Mesenchymal stem cell (in vitro differentiated cells and primary cell): ENCODE measurements around the gene CCDC85B.

Source experiments
- DNase-seq: peaks from one replicate; pipeline ENCODE4 v3.0.0-alpha.2; 2013
- H2AFZ ChIP-seq: one replicate; pipeline ENCODE4 v1.6.1; 2013; ENCODE audit warnings: low read depth, mild to moderate bottlenecking, control low read depth, inconsistent platforms, low read length, moderate library complexity
- H2AK5ac ChIP-seq: 2 replicates; pipeline ENCODE4 v1.6.1; 2013; ENCODE audit warnings: low read length, moderate library complexity, mild to moderate bottlenecking, inconsistent platforms; ENCODE audit not compliant: severe bottlenecking
- H2BK120ac ChIP-seq: one replicate; pipeline ENCODE4 v1.6.1; 2013; ENCODE audit warnings: low read depth, mild to moderate bottlenecking, inconsistent platforms, low read length, moderate library complexity
- H2BK12ac ChIP-seq, 2 experiments: one replicate each; pipeline ENCODE4 v1.6.1; 2013; ENCODE audit warnings: inconsistent platforms in 2 of 2, low read length in 2 of 2, mild to moderate bottlenecking in 2 of 2, moderate library complexity in 2 of 2, control low read depth in 1 of 2
- H2BK15ac ChIP-seq: one replicate; pipeline ENCODE4 v1.6.1; 2013; ENCODE audit warnings: mild to moderate bottlenecking, low read depth, inconsistent platforms; ENCODE audit not compliant: poor library complexity, severe bottlenecking
- H2BK5ac ChIP-seq: 2 replicates; pipeline ENCODE4 v1.6.1; 2013; ENCODE audit warnings: low read depth, mild to moderate bottlenecking, low read length, control low read depth, inconsistent platforms; ENCODE audit not compliant: poor library complexity, severe bottlenecking
- H3K14ac ChIP-seq, 2 experiments: one replicate each; pipeline ENCODE4 v1.6.1; 2013; ENCODE audit warnings: inconsistent platforms in 2 of 2, low read length in 2 of 2, control low read depth in 1 of 2, mild to moderate bottlenecking in 1 of 2, moderate library complexity in 1 of 2
- H3K18ac ChIP-seq, 2 experiments: one replicate each; pipeline ENCODE4 v1.6.1; 2013; ENCODE audit warnings: inconsistent platforms in 2 of 2, low read length in 2 of 2, control low read depth in 1 of 2, low read depth in 1 of 2, mild to moderate bottlenecking in 1 of 2
- H3K23ac ChIP-seq, 2 experiments: one replicate each; pipeline ENCODE4 v1.6.1; 2013; ENCODE audit warnings: inconsistent platforms in 2 of 2, low read length in 2 of 2, mild to moderate bottlenecking in 2 of 2, moderate library complexity in 2 of 2, control low read depth in 1 of 2
- H3K27ac ChIP-seq: 2 replicates; pipeline ENCODE4 v1.5.1; 2013; ENCODE audit warnings: mild to moderate bottlenecking, moderate library complexity, low read length, control low read depth, inconsistent platforms; ENCODE audit not compliant: poor library complexity, severe bottlenecking
- H3K27me3 ChIP-seq, 2 experiments: 2 replicates each; pipeline versions ENCODE4 v1.6.1 to v1.7.0; 2013; ENCODE audit warnings: low read length in 2 of 2, mild to moderate bottlenecking in 2 of 2, moderate library complexity in 2 of 2, control low read depth in 1 of 2, inconsistent platforms in 1 of 2; ENCODE audit not compliant: control insufficient read depth in 1 of 2, insufficient read depth in 1 of 2
- H3K36me3 ChIP-seq, 2 experiments: 2 replicates each; pipeline versions ENCODE4 v1.6.1 to v1.7.0; 2013; ENCODE audit warnings: low read length in 2 of 2, control low read depth in 1 of 2, inconsistent platforms in 1 of 2, low read depth in 1 of 2, mild to moderate bottlenecking in 1 of 2; ENCODE audit not compliant: insufficient read depth in 2 of 2, control insufficient read depth in 1 of 2
- H3K4ac ChIP-seq, 2 experiments: one replicate each; pipeline ENCODE4 v1.6.1; 2013; ENCODE audit warnings: inconsistent platforms in 2 of 2, low read length in 2 of 2, mild to moderate bottlenecking in 2 of 2, moderate library complexity in 2 of 2, control low read depth in 1 of 2, low read depth in 1 of 2
- H3K4me1 ChIP-seq: 2 replicates; pipeline ENCODE4 v1.6.1; 2013; ENCODE audit warnings: low read depth, low read length, control low read depth; ENCODE audit not compliant: control insufficient read depth, insufficient read depth
- H3K4me2 ChIP-seq: 2 replicates; pipeline ENCODE4 v1.6.1; 2013; ENCODE audit warnings: low read length, mild to moderate bottlenecking, inconsistent platforms; ENCODE audit not compliant: poor library complexity, severe bottlenecking
- H3K4me3 ChIP-seq, 2 experiments: 2 replicates each; pipeline versions ENCODE4 v1.5.1 to v1.7.0; 2013; ENCODE audit warnings: low read length in 2 of 2, mild to moderate bottlenecking in 2 of 2, control low read depth in 1 of 2, low read depth in 1 of 2; ENCODE audit not compliant: insufficient read depth in 1 of 2
- H3K79me1 ChIP-seq: replicated peaks from 2 replicates; pipeline ENCODE4 v1.6.1; 2013; ENCODE audit warnings: mild to moderate bottlenecking, control low read depth, low read length, inconsistent platforms; ENCODE audit not compliant: poor library complexity, severe bottlenecking
- H3K9ac ChIP-seq: 2 replicates; pipeline ENCODE4 v1.7.0; 2013; ENCODE audit warnings: mild to moderate bottlenecking, low read length, moderate library complexity
- H3K9me3 ChIP-seq: 2 replicates; pipeline ENCODE4 v1.7.0; 2013; ENCODE audit warnings: mild to moderate bottlenecking, low read length; ENCODE audit not compliant: control insufficient read depth
- H4K8ac ChIP-seq: one replicate; pipeline ENCODE4 v1.6.1; 2013; ENCODE audit warnings: inconsistent platforms, mild to moderate bottlenecking, low read length, moderate library complexity
- H4K91ac ChIP-seq: one replicate; pipeline ENCODE4 v1.6.1; 2013; ENCODE audit warnings: mild to moderate bottlenecking, low read length, inconsistent platforms
- WGBS: methylation state at CpG from one replicate; pipeline ENCODE4 v1.1.7; 2013; ENCODE audit warnings: mixed read lengths; 5-methylcytosine and 5-hydroxymethylcytosine counted together

CCDC85B gene

DNA sequence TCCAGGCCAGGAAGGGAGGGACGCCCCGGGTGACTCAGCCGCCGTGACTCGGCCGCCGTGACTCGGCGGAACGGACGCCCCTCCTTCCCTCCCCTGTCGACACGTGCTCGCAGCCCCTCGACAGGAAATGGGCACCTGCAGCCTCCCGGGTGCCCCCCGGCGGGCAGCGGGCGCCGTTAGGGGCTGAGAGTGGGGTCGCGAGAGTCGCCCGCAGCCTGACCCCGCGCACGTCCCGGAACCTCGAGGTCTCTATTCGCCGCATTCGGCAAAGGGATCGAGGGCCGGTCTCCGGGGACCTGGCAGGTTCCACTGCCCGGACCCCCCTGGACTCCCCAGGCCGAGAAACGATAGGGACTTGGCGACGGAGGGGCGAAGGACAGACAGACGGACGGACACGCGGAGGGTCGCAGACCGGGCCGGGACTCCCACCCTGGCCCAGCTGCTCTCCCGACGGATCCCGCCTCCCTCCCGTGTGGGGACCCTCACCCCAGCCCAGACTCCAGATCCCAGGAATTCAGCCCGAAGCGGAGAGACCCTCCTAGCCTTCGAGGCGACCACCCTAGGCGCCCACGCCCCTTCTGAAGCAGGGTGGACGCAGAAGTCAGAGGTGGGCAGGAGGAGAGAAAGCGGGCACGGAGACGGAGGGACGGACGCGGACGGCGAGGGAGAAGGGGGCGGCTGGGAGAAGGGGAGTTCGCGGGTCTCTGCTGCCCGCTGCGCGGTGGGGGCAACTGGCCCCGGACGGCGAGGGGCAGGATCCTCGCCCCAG is 9.1 kb downstream of the CCDC85B start:
- Histone ChIP-seq H3K27ac (peak overlapping the region; percentile 94), H3K4me1 (peaks cover 43% of the 10 kb centered on the region), H2BK15ac (peak overlapping the region; percentile 73), H4K8ac (peak overlapping the region; percentile 84), H2AFZ (peak overlapping the region; percentile 39), H2AK5ac (peak overlapping the region; percentile 57), H3K4me2 (peak overlapping the region; percentile 92), H3K27me3 (no peaks in the 10 kb centered on the region), H4K91ac (peak overlapping the region; percentile 83), H3K14ac (peak overlapping the region in 1 of 2 experiments; percentile 94), H2BK12ac (peak overlapping the region; percentile 38 to 95), H3K9ac (peak overlapping the region; percentile 100), H3K9me3 (no peaks in the 10 kb centered on the region), H3K18ac (peak overlapping the region; percentile 78 to 95), H3K4me3 (peak overlapping the region; percentile 80 to 98), H3K4ac (peak overlapping the region; percentile 80 to 91), H2BK120ac (peak overlapping the region; percentile 82), H3K23ac (peak overlapping the region in 1 of 2 experiments; percentile 97), H3K79me1 (peaks cover 2% of the 10 kb centered on the region), H2BK5ac (peak overlapping the region; percentile 95), H3K36me3 (peaks cover 23 to 30% of the 10 kb centered on the region in 2 experiments)
- DNase-seq = peak; percentile 88
- under 1% methylated on average over 66 of the region's 78 CpGs for WGBS

DNA sequence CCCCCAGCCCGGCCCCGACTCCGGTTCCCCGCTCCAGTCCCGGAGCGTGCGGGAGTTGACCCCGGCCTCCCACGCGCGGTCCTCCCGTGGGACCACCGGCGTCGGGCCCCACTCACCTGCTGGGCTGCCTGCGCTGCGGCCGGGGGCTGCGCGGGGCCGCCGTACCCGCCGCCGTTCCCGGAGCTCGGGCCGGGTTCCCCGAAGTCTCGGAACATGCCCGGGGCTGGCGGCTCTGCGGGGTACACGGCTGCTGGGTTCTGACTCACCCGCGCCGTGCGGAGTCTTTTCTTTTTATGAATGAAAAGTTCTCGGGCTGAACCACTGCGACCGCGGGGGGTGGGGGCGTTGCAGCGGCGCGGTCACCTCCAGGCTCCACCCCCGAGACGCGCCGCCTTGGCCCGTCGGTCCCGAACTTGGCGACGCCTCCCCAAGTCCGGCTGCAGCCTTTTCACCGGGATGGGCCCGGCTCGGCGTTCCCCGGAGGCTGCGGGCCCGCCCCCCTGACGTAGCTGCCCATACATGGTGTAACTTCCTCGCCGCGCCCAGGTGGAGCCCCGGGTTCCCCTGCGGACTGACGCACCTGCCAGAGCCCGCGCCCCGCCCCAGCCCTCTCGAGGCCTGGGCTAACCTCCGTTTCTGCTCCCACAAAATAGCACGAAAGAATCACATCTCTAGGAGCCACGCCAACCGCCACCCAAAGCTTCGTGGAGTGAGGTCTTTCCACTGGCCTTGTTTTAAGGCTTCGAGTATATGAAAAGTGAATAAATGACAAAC is 9.8 kb downstream of the CCDC85B start, which contains the start of gene FOSL1:
FOSL1 (minus strand) TSS at position 264 of the 774 bp plus-strand sequence; CDS start at position 215, 49 bp downstream.
- DNase-seq = peak; percentile 97

DNA sequence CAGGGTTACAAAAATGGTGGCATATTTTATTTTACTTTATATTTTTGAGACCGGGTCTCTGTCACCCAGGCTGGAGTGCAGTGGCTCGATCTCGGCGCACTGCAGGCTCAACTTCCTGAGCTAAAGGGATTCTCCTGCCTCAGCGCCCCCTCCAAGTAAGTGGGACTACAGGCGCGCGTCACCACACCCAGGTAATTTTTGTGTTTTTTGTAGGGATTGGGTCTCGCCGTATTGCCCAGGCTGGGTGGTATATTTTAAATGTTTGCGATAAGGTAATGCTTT is 10.4 kb downstream of the CCDC85B start:
- H3K4me1 ChIP-seq = peaks cover 40% of the 10 kb centered on the region
- 83% methylated on average over 8 of the region's 11 CpGs for WGBS
- no peak overlapping the region for H3K14ac ChIP-seq

More for the DNA sequence above, 9.8 kb downstream of the CCDC85B start, which contains the start of gene FOSL1:
- Histone ChIP-seq H2AK5ac (peak within 1 kb of the TSS; percentile 57), H3K14ac (peak within 1 kb of the TSS in 1 of 2 experiments; percentile 94), H3K27ac (peak within 1 kb of the TSS; percentile 94), H3K9ac (peak within 1 kb of the TSS; percentile 100), H3K4me3 (peak within 1 kb of the TSS; percentile 80 to 98), H3K18ac (peak within 1 kb of the TSS; percentile 78 to 95), H3K27me3 (no peaks in the 10 kb centered on the region), H2BK12ac (peak within 1 kb of the TSS; percentile 52 to 95), H2BK15ac (peak within 1 kb of the TSS; percentile 73), H4K91ac (peak within 1 kb of the TSS; percentile 83), H2BK5ac (peak within 1 kb of the TSS; percentile 95), H3K36me3 (peaks cover 20 to 28% of the 10 kb centered on the region in 2 experiments), H2BK120ac (peak within 1 kb of the TSS; percentile 82), H2AFZ (peak within 1 kb of the TSS; percentile 39), H3K4me2 (peak within 1 kb of the TSS; percentile 92), H3K4me1 (peaks cover 43% of the 10 kb centered on the region), H3K79me1 (peaks cover 2% of the 10 kb centered on the region), H4K8ac (peak within 1 kb of the TSS; percentile 84), H3K23ac (peak within 1 kb of the TSS in 1 of 2 experiments; percentile 97), H3K9me3 (no peaks in the 10 kb centered on the region), H3K4ac (peak within 1 kb of the TSS; percentile 80 to 91)
- 3% methylated on average over 73 of the region's 80 CpGs for WGBS

More for the DNA sequence above, 10.4 kb downstream of the CCDC85B start:
- Histone ChIP-seq H3K9ac (peak overlapping the region; percentile 67), H3K27ac (peak overlapping the region; percentile 66), H3K79me1 (peaks cover 2% of the 10 kb centered on the region), H4K8ac (no peak overlapping the region), H4K91ac (no peak overlapping the region), H2BK12ac (peak overlapping the region in 1 of 2 experiments; percentile 52), H3K36me3 (peaks cover 15 to 23% of the 10 kb centered on the region in 2 experiments), H2AK5ac (no peak overlapping the region), H3K4me2 (peak overlapping the region; percentile 92), H3K4ac (no peak overlapping the region), H3K27me3 (no peaks in the 10 kb centered on the region), H2BK15ac (peak overlapping the region; percentile 20), H3K4me3 (peak overlapping the region in 1 of 2 experiments; percentile 98), H2BK120ac (no peak overlapping the region), H3K9me3 (no peaks in the 10 kb centered on the region), H2AFZ (no peak overlapping the region), H2BK5ac (no peak overlapping the region), H3K23ac (no peak overlapping the region), H3K18ac (no peak overlapping the region)
- DNase-seq = no peak
